ENCODE measurements around the gene ZC3HAV1.

GRCh38 chr7:139139150-139139549, 29.6 kb upstream of the ZC3HAV1 start:
- no peak for TF ChIP-seq TSHZ2 (CRISPR knock-in tag; IDR thresholded peaks at IDR 0.05)
- TF ChIP-seq SNAI2 (CRISPR knock-in tag; IDR thresholded peaks at IDR 0.05), result no peak
- TF ChIP-seq RARB (CRISPR knock-in tag; IDR thresholded peaks at IDR 0.05), result no peak
- no peak for TF ChIP-seq ESRRG (CRISPR knock-in tag; IDR thresholded peaks at IDR 0.05)
- no peak for TF ChIP-seq PPARA (CRISPR knock-in tag; IDR thresholded peaks at IDR 0.05; ENCODE audit: borderline replicate concordance)

Data from SK-N-SH treated with all-trans-retinoic acid at 6 μM for 48 hours (cell line).